Renal pelvis (tissue), 4 donors: ENCODE data around the gene ZBTB48. TPM values are rescaled to one million over a fixed set of nuclear protein-coding genes. Genes with fewer than 3 reads are reported as not detected.

Source experiments
- DNase-seq: peaks from one replicate; pipeline ENCODE4 v3.0.0-alpha.2; 2013
- polyA plus RNA-seq, 3 donors: library from polyadenylated mRNA; unstranded; fragments of 120-200 nt; gene quantifications; one replicate each; pipeline ENCODE4 v1.2.1, GENCODE V29; 2013; ENCODE audit not compliant: insufficient read length in 3 of 3

The ZBTB48 gene
- polyA plus RNA-seq, 3 donors, result 35.0 to 46.0 (median 43.0) TPM

DNA sequence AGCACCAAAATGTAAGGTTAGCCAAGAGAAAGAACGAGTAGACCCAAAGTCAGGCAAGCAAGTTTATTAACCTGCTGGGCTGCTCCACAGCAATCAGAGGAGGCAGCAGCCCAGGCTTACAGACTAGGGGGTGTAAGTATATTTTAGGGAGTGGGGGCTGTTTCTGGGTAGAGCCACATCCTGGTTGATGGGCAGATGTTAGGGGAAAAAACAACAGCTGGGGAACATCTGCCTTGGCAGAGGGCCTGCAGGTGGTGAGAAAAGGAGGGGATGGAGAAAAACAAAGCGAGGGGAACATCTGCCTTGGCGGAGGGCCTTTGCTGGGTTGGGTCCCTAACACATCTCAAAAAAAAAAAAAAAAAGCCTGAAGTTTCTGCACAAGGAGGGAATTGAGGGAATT is 9.7 kb upstream of the ZBTB48 start:
- no peak for DNase-seq

DNA sequence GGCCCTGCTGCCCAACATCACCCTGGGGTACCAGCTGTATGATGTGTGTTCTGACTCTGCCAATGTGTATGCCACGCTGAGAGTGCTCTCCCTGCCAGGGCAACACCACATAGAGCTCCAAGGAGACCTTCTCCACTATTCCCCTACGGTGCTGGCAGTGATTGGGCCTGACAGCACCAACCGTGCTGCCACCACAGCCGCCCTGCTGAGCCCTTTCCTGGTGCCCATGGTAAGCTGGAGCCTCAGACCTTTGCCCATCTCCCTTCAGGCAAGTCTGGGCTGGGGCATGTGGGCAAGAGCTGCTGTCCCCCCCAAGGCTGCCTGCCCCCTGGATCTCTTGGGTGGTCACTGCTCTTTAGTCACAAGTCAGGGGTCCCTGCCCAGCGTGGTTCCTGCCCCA is 8.8 kb upstream of the ZBTB48 start:
- DNase-seq, result no peak

DNA sequence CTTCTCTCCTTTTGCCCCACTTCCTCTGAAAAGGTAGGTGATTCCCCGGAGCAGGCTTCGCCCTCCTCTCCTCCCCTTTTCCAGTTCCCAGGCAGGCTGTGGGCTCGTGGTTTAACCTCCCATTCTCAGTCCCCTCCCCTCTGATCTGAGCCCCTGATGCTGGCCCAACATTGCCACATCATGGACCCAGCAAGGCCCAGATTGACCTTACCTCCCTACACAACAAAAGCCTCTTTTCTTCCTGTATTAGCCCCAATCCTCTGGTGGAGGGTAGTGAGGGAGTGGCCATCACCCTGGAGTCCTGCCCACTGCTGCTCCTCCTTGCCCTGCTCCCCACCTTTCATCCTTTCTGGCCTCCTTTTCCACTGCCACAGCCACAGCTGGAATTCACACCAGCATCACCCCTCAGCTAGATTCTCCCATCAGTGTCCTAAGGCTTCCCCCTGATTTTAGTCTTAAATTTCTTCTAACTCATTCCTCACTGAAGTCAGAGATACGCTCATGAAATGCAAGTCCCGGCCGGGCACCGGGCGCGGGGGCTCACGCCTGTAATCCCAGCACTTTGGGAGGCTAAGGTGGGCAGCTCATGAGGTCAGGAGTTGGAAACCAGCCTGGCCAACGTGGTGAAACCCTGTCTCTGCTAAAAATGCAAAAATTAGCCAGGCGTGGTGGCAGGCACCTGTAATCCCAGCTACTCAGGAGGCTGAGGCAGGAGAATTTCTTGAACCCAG is 7.0 kb upstream of the ZBTB48 start:
- DNase-seq, result no peak

- no peak for DNase-seq
Measured at GRCh38 chr1:6574025-6574620, 5.7 kb upstream of the ZBTB48 start.

DNA sequence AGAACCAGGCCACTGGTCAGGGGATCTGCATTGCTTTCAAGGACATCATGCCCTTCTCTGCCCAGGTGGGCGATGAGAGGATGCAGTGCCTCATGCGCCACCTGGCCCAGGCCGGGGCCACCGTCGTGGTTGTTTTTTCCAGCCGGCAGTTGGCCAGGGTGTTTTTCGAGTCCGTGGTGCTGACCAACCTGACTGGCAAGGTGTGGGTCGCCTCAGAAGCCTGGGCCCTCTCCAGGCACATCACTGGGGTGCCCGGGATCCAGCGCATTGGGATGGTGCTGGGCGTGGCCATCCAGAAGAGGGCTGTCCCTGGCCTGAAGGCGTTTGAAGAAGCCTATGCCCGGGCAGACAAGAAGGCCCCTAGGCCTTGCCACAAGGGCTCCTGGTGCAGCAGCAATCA is 5.0 kb upstream of the ZBTB48 start:
- DNase-seq, result no peak

GRCh38 chr1:6577831-6578525 is 1.8 kb upstream of the ZBTB48 start:
- DNase-seq, result no peak

DNA sequence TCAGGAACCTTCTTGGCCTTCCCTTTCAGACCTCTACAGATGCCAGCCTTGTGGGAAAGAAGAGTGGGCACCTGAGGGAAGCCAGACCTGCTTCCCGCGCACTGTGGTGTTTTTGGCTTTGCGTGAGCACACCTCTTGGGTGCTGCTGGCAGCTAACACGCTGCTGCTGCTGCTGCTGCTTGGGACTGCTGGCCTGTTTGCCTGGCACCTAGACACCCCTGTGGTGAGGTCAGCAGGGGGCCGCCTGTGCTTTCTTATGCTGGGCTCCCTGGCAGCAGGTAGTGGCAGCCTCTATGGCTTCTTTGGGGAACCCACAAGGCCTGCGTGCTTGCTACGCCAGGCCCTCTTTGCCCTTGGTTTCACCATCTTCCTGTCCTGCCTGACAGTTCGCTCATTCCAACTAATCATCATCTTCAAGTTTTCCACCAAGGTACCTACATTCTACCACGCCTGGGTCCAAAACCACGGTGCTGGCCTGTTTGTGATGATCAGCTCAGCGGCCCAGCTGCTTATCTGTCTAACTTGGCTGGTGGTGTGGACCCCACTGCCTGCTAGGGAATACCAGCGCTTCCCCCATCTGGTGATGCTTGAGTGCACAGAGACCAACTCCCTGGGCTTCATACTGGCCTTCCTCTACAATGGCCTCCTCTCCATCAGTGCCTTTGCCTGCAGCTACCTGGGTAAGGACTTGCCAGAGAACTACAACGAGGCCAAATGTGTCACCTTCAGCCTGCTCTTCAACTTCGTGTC is 995 bp upstream of the ZBTB48 start:
- DNase-seq, result no peak

DNA sequence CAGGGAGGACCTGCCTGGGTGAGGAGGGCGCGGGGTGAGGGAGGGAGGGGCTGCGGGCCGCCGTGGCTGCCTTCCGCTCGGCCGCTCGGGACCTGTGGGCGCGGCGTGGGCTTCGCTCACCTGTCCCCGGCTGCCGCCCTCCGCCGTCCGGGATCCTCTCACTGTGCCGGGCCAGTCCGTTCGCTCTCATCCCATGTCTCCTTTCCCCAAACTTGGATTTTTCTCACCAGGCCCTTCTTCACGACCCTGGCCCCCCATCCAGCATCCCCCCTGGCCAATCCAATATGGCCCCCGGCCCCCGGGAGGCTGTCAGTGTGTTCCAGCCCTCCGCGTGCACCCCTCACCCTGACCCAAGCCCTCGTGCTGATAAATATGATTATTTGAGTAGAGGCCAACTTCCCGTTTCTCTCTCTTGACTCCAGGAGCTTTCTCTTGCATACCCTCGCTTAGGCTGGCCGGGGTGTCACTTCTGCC is 362 bp downstream of the ZBTB48 start:
- no peak for DNase-seq

DNA sequence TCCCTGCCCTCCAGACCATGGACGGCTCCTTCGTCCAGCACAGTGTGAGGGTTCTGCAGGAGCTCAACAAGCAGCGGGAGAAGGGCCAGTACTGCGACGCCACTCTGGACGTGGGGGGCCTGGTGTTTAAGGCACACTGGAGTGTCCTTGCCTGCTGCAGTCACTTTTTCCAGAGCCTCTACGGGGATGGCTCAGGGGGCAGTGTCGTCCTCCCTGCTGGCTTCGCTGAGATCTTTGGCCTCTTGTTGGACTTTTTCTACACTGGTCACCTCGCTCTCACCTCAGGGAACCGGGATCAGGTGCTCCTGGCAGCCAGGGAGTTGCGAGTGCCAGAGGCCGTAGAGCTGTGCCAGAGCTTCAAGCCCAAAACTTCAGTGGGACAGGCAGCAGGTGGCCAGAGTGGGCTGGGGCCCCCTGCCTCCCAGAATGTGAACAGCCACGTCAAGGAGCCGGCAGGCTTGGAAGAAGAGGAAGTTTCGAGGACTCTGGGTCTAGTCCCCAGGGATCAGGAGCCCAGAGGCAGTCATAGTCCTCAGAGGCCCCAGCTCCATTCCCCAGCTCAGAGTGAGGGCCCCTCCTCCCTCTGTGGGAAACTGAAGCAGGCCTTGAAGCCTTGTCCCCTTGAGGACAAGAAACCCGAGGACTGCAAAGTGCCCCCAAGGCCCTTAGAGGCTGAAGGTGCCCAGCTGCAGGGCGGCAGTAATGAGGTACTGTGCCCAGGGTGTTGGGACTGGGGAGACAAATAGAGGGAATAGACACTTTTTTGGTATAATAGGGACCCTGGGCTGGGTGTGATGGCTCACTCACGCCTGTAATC is 1.0 kb downstream of the ZBTB48 start:
- no peak for DNase-seq

DNA sequence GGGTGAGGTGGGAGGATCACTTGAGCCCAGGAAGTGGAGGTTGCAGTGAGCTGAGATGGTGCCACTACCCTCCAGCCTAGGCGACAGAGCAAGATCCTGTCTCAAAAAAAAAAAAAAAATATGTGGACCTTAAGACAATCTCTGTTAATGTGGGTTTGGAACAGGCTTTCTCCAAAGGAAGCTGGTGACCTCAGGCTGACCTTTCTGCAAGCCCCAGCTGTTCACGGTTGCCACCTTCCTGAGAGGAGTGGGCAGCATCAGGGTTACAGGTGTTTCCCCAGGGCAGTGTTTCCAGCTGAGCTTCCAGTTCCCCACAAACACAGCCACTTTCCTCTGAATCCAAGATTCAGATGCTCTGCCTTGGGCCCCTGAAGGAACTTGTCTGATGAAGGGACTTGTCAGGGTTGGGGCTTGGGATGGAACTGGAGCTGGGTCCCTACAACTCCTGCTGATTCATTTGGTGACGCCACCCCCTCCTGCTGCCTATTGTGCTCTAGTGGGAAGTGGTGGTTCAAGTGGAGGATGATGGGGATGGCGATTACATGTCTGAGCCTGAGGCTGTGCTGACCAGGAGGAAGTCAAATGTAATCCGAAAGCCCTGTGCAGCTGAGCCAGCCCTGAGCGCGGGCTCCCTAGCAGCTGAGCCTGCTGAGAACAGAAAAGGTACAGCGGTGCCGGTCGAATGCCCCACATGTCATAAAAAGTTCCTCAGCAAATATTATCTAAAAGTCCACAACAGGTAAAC is 1.9 kb downstream of the ZBTB48 start:
- DNase-seq, result no peak

DNA sequence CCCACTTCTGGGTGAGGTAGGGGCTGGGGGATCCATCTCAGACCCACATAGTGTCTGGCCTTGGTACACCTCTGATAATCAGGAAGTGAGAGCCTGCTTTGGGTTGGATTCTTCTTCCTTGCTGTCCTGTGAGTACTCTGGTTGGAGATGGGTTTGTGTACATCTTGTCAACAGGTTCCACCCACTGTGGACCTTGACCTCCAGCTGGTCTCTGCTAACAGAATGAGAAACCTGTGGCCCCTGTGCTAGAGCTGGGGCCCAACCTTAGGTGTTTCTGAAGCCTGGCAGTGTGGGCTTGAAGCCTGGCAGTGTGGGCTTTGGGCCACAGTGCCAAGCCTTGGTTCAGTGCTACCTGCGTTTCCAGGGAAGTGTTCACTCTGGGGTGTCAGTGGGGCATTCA is 2.6 kb downstream of the ZBTB48 start:
- DNase-seq, result no peak

DNA sequence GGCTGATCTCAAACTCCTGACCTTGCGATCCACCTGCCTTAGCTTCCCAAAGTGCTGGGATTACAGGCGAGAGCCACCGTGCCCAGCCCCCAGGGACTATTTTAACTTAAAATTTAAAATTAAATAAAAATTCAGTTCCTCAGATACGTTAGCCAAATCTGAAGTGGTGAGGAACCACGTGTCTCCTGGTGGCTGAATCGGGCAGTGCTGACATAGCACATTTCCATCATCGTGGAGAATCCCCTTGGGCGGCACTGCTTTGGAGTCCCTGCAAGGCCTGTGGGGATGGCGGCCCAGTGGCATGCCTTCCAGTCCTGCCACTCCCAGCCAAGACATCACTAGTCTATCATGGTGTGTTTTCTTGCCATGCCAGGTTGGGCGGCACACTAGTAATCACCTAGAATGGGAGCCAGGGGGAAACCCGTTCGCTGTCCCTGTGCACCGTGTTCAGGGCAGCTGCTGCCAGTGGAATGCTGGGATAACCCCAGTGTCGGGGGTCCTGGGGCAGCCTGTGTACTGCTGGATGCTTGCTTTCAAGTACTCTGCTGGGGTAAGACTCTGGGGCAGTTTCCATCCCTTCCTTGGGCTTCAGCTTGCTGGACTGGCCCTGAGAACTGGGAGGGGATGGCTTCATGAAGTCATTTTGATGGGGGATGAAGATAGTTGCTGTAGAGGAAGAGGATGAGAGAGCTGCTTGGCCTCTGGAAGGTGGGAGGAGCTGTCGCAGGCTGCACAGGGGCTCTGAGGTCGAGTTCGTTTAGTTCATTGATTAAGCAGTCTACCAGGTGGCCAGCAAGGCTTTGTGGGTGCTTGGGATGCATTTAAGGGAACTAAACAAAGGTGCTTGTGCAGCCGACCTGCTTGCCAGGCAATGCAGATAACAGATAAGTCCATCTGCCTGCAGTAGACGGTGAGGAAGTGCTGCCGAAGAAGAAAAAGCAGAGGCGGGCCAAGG is 4.6 kb downstream of the ZBTB48 start:
- DNase-seq, result no peak

- DNase-seq, result no peak
Measured at GRCh38 chr1:6585081-6585722, 5.4 kb downstream of the ZBTB48 start.

DNA sequence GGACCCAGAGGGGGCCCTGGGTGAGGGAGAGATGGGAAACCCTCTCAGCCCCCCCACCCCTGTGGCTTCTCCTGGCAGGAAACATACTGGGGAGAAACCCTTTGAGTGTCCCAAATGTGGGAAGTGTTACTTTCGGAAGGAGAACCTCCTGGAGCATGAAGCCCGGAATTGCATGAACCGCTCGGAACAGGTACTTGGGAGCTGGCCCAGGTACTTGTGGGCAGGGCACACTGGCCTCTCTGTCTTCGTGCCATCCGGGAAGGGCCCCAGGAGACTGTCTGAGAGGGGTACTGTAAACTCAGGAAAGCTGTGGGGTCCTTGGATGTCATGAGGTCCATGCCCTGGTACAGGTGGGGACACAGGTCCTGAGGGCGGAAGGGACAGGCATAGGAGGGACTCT is 6.0 kb downstream of the ZBTB48 start:
- DNase-seq, result no peak

- no peak for DNase-seq
Measured at GRCh38 chr1:6586404-6586816, 6.6 kb downstream of the ZBTB48 start.

- DNase-seq, result no peak
Measured at GRCh38 chr1:6587261-6588005, 7.6 kb downstream of the ZBTB48 start.

GRCh38 chr1:6588128-6588892 is 8.5 kb downstream of the ZBTB48 start:
- DNase-seq, result no peak
